Measurements from ENCODE around the gene HDAC8.
"Not testable (repeated sequence)": the region's sequence is repeated elsewhere in the genome, so short reads cannot be mapped to it uniquely, and the experiment has no call there.

The HDAC8 gene

DNA sequence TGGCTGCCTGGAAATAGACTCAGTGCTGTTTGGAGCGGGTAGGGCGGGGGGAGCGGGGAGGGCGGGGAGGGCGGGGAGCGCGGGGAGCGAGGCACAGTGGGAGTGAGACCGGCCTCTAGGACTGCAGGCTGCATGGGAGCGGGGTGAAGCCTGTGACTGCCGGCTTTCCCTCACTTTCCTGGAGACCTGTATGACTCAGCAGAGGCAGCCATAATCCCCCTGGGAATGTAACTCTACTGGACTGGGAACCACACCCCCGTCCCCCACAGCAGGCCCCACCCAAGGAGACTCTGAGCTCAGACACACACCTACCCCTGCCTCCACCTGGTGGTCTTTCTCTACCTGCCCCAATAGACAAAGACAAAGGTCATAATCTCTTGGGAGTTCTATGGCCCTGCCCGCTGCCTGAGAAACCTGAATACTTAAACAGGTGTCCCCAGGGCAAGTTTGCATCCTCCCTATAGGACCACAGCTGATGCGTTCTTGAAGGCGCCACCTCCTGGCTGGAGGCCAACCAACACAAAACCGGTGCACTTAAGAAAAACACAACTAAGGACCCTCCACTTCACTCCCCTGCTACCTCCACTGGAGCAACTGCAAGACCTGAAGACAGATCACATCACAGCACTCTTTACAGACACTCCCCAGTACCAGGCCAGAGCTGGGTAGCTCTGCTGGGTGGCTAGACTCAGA, 18.0 kb downstream of the HDAC8 start:
- H3K4me3 Mint-ChIP-seq: no peak overlapping the region
- H3K4me1 Mint-ChIP-seq: peaks cover 9% of the 10 kb centered on the region
- H3K27ac Mint-ChIP-seq: no peak overlapping the region
- H3K36me3 Mint-ChIP-seq: peaks cover 12% of the 10 kb centered on the region
- no peaks in the 10 kb centered on the region for H3K27me3 Mint-ChIP-seq
- no peaks in the 10 kb centered on the region for H3K9me3 Mint-ChIP-seq

DNA sequence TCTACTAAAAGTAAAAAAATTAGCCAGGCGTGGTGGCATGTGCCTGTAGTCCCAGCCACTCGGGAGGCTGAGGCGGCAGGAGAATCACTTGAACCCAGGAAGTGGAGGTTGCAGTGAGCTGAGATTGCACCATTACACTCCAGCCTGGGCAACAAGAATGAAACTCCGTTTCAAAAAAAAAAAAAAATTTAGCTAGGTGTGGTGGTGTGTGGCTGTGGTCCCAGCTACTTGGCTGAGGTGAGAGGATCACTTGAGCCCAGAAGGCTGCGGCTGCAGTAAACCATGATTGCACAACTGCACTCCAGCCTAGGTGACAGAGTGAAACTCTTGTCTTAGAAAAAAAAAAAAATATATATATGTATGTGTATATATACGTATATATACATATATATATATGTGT, 20.2 kb downstream of the HDAC8 start:
- not testable (repeated sequence) for H3K27me3 Mint-ChIP-seq, H3K9me3 Mint-ChIP-seq, H3K4me1 Mint-ChIP-seq, H3K4me3 Mint-ChIP-seq, H3K27ac Mint-ChIP-seq
- peaks cover 12% of the 10 kb centered on the region for H3K36me3 Mint-ChIP-seq

DNA sequence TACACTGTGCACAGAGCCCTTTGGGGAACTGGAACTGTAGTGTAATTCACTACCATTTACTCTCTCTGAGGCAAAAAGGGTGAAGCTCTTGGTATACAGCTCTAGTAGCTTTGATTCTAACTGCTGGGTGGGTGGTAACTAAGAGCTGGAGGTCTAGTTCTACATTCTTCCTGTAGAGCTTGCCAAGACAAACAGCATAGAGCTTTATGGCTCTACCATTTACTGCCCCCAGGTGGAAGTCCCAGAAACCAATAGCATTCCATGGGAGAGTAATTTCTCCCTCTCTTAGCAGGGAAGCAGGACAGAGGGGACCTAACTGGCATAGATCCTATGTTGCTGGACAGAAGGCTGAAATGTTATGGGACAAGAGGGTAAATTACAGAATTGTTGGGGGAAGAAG, 26.7 kb downstream of the HDAC8 start:
- H3K27me3 Mint-ChIP-seq: no peaks in the 10 kb centered on the region
- H3K4me3 Mint-ChIP-seq: no peak overlapping the region
- peaks cover 23% of the 10 kb centered on the region for H3K36me3 Mint-ChIP-seq

DNA sequence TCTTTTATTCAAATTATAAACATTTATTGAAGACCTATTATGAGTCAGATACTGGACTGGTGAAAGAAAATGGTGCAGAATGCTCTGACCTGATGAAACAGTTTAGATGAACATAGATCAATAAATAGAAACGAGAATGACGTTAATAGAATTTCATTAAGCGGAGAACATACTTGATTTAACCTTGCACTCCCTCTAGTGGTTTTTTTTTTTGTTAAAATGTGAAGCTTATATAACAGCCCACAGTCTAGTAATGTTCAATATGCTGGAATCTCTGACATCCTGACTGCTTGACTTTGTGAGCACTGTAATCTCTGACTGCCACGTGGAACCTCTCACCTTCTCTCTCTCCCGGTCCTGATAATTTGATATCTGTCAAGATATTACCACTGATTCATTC, 32.3 kb downstream of the HDAC8 start:
- Mint-ChIP-seq H3K27ac (no peak overlapping the region), H3K4me3 (no peak overlapping the region), H3K27me3 (no peaks in the 10 kb centered on the region), H3K4me1 (no peaks in the 10 kb centered on the region), H3K9me3 (no peaks in the 10 kb centered on the region), H3K36me3 (peaks cover 13% of the 10 kb centered on the region)

More for the DNA sequence above, 26.7 kb downstream of the HDAC8 start:
- Mint-ChIP-seq H3K27ac (no peak overlapping the region), H3K9me3 (no peaks in the 10 kb centered on the region), H3K4me1 (peaks cover 4% of the 10 kb centered on the region)

DNA sequence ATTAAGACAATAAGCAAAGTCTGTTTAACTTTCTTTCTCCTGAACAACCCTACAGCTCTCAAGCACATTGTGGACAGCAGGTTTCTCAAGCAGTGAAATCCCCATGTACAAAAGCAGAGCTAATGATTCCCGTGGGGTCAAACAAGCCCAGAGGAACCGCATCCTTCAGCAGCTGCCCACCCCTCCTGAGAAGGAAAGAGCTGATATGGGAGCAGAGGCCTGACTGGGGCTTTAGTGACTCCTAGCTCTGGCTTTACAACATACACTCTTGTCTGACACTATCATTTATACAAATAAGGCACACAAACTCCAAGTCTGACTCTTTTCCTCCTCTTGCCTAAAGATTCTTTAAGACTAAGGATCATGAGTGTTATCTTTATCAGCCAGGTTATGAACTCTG, 32.8 kb downstream of the HDAC8 start:
- no peaks in the 10 kb centered on the region for H3K9me3 Mint-ChIP-seq
- no peaks in the 10 kb centered on the region for H3K27me3 Mint-ChIP-seq
- H3K36me3 Mint-ChIP-seq: peaks cover 13% of the 10 kb centered on the region
- no peak overlapping the region for H3K27ac Mint-ChIP-seq
- no peaks in the 10 kb centered on the region for H3K4me1 Mint-ChIP-seq
- H3K4me3 Mint-ChIP-seq: no peak overlapping the region

DNA sequence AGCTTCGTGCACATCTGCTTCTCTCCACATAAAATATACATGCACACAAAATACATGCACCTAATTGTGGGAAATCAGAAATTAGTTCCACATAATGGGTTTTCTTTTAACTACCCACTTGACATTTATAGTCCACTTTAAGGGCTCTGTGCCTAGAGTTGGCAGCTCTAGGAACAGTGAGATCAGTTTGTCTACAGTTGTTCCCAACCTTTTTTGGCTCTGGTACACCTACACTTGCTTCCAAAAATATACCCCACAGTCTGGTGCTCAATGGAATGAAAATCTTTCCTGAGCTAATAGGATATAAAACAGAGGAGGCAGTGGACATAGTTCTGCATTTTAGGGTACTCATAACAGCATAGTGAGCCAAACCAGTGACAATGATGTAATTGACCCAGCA, 36.1 kb downstream of the HDAC8 start:
- no peaks in the 10 kb centered on the region for H3K4me1 Mint-ChIP-seq
- H3K9me3 Mint-ChIP-seq: no peaks in the 10 kb centered on the region
- H3K27me3 Mint-ChIP-seq: no peaks in the 10 kb centered on the region
- H3K36me3 Mint-ChIP-seq: peaks cover 10% of the 10 kb centered on the region
- H3K27ac Mint-ChIP-seq: no peak overlapping the region
- no peak overlapping the region for H3K4me3 Mint-ChIP-seq

DNA sequence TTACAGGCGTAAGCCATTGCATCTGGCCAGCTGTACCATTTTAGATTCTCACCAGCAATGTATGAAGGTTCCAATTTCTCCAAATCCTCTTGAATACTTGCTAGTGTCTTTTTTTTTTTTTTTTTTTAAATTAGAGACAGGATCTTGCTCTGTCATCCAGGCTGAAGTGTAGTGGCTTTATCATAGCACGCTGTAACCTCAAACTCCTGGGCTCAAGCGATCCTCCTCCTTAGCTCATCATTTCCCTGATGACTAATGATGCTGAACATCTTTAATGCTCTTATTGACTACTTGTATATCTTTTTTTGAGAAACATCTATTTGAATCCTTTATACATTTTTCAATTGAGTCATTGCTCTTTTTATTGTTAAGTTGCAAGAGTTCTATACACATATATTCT, 40.3 kb downstream of the HDAC8 start:
- H3K9me3 Mint-ChIP-seq: no peaks in the 10 kb centered on the region
- no peak overlapping the region for H3K27ac Mint-ChIP-seq
- no peak overlapping the region for H3K4me3 Mint-ChIP-seq
- no peaks in the 10 kb centered on the region for H3K27me3 Mint-ChIP-seq
- H3K4me1 Mint-ChIP-seq: no peaks in the 10 kb centered on the region
- H3K36me3 Mint-ChIP-seq: peaks cover 9% of the 10 kb centered on the region

DNA sequence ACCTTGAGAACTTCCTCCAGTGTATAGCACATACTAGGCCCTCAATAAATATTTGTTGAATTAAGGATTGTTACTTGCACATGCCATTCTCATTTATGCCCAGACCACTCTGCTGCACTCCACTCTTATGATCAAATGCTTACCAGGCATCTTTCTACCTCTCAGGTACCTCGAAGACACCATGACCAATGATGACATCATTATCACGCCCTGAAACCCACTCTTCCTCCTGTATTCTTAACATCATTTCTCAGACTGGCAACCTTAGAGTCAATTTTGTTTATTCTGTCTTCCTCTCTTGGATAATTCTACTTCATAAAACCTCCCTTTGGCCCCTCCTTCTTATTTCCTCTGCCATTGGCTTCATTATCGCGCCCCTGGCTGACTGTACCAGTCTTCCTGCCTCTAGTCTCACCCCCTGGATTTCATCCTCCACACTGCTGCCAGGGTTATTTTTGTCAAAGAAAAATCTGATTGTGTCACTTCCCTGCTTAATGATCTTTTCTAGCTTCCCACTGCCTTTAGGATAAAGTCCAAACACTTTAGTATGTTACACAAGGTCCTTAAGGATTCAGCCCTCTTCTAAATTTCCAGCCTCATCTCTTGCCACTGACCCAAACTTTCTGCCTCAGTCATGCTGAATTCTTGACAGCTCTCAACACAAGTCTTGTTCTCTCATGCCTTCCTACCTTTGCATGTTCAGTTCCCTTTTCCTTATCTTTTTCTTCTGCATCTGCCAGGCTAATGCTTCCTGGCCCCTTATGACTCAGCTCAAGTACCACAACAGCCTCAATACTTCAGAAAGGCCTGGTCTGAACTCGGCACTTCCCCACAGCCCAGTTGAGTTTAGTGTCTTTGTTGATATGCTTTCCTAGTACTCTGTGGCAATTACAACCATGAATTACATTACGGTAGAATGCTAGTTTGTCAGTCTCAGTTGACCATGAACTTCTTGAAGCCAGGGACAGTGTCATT, 45.8 kb downstream of the HDAC8 start:
- peak overlapping the region; percentile 4 for H3K27ac Mint-ChIP-seq
- peaks cover 12% of the 10 kb centered on the region for H3K4me1 Mint-ChIP-seq
- H3K4me3 Mint-ChIP-seq: no peak overlapping the region
- H3K27me3 Mint-ChIP-seq: no peaks in the 10 kb centered on the region
- peaks cover 22% of the 10 kb centered on the region for H3K36me3 Mint-ChIP-seq
- H3K9me3 Mint-ChIP-seq: no peaks in the 10 kb centered on the region

DNA sequence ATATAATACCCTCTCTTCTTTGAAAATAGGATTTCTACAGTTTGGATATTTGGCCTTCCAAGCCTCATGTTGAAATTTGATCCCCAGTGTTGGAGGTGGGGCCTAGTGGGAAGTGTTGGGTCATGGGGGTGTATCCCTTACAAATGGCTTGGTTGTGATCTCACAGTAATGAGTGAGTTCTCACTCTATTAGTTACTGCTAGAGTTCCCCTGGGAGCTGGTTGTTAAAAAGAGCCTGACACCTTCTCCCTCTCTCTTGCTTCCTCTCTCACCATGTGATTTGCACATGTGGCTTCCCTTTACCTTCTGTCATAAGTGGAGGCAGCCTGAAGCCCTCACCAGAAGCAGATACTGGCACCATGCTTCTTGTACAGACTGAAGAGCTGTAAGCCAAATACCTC, 73.9 kb downstream of the HDAC8 start:
- Mint-ChIP-seq H3K27me3 (no peaks in the 10 kb centered on the region), H3K36me3 (peaks cover 21% of the 10 kb centered on the region), H3K4me1 (no peaks in the 10 kb centered on the region), H3K4me3 (no peak overlapping the region), H3K27ac (no peak overlapping the region), H3K9me3 (no peaks in the 10 kb centered on the region)

DNA sequence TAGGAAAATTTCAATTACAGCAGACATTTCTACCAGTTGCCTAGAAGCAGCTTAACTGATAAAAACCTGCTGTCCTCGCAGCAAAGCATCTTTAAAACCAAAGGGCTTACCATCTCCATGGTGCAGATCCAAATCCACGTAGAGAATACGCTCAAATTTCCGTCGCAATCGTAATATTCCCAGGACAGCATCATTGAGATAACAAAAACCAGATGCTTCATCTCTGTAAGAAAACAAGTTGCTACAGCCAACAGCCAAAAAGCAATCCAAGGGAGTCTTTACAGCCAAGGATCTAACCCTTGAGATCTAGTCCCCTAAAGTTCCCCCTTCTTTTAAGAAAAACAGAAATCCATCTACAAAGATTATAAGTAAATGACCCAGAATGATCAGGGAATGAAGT, 77.6 kb downstream of the HDAC8 start:
- Mint-ChIP-seq H3K4me3 (no peak overlapping the region), H3K27ac (no peak overlapping the region), H3K36me3 (peaks cover 28% of the 10 kb centered on the region), H3K4me1 (peaks cover 4% of the 10 kb centered on the region), H3K9me3 (peaks cover 4% of the 10 kb centered on the region), H3K27me3 (no peaks in the 10 kb centered on the region)

DNA sequence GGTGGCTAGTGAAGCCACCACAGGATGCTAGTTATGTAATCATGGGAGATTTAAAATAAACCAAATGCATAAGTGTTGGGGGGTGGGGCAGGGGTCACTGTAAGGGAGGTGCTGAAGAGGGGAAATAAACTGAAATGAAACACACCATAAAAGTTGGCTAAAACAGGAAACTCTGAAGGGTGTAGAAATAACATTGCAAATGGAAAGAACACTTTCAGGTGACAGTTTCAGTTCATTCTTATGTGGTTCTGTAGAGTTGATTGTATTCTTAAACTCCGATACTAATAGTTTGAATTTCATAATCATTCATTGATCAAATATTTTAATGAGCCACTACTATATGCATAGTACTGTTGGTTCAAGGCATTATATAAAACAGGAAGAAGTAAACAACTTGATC, 80.1 kb downstream of the HDAC8 start:
- H3K4me1 Mint-ChIP-seq: peaks cover 4% of the 10 kb centered on the region
- no peak overlapping the region for H3K4me3 Mint-ChIP-seq
- H3K27me3 Mint-ChIP-seq: no peaks in the 10 kb centered on the region
- H3K27ac Mint-ChIP-seq: no peak overlapping the region
- H3K9me3 Mint-ChIP-seq: peaks cover 4% of the 10 kb centered on the region
- peaks cover 24% of the 10 kb centered on the region for H3K36me3 Mint-ChIP-seq

DNA sequence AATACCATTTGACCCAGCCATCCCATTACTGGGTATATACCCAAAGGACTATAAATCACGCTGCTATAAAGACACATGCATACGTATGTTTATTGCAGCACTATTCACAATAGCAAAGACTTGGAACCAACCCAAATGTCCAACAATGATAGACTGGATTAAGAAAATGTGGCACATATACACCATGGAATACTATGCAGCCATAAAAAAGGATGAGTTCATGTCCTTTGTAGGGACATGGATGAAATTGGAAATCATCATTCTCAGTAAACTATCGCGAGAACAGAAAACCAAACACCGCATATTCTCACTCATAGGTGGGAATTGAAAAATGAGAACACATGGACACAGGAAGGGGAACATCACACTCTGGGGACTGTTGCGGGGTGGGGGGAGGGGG, 82.4 kb downstream of the HDAC8 start:
- not testable (repeated sequence) for H3K27ac Mint-ChIP-seq, H3K4me3 Mint-ChIP-seq, H3K27me3 Mint-ChIP-seq, H3K9me3 Mint-ChIP-seq, H3K4me1 Mint-ChIP-seq
- H3K36me3 Mint-ChIP-seq: peaks cover 31% of the 10 kb centered on the region

DNA sequence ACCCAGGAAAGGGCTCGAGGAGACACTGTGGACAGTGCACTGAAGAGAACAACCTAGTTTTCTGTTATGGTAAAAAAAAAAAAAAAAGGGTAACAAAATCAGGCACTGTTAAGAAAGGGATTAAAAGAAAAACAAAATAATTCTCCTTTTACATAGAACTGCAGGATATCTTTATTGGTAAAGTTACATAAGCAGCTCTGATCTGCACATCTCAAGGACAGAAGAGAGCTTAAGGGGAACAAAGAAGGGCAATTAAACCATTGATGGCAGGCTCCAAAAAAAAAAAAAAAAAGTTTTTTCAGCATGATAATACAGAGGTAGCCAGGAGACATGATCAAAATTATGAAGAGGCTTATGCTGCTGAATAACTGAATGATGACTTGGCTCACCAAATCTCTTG, 85.0 kb downstream of the HDAC8 start:
- H3K36me3 Mint-ChIP-seq: peaks cover 22% of the 10 kb centered on the region
- H3K9me3 Mint-ChIP-seq: peaks cover under 1% of the 10 kb centered on the region
- no peaks in the 10 kb centered on the region for H3K27me3 Mint-ChIP-seq
- no peak overlapping the region for H3K27ac Mint-ChIP-seq
- no peak overlapping the region for H3K4me3 Mint-ChIP-seq
- peaks cover 1% of the 10 kb centered on the region for H3K4me1 Mint-ChIP-seq

DNA sequence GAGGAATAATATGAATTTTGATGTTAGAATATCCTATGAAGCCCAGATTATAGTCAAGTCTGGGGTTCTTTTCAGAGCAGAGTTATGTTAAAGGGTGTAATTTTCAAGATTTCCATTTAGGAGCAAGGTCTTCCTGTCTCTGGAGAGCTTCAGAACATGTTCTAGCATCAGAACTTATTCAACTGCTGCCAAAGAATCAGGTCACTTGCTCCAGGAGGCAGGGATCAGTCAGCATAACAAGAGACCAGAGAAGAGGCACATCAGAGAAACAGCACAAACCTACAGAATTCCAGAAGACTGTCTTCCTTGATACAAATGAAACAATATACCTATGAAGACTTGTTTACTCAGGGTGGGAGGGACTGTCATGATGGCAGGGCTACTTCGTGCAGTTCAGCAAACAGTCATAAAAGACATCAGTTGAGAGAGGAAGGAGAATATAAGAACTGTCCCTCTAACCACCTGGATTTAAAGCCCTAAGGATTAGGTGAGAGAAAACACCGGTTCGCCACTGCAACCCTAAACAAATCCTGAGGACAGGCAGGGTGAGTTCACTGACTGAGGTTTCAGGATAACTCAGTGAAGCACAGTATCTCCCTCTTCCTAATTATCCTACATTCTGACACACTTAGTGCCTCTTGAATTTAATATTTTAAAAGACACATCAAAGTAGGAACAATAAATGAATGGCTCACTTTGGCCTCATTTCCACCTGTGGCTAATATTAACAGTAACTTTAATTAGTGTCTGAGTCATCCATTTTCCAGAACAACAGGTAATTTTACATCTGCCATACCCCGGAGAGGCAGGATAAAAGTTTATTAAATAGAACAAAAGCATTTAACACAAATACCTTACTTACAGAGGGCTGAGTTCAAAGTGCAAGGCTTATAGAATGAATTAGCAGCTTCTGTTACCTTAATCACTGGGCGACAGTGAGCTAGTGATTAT, 93.0 kb downstream of the HDAC8 start:
- Mint-ChIP-seq H3K9me3 (no peaks in the 10 kb centered on the region), H3K4me3 (no peak overlapping the region), H3K27ac (no peak overlapping the region), H3K27me3 (no peaks in the 10 kb centered on the region), H3K36me3 (peaks cover 4% of the 10 kb centered on the region), H3K4me1 (no peaks in the 10 kb centered on the region)

DNA sequence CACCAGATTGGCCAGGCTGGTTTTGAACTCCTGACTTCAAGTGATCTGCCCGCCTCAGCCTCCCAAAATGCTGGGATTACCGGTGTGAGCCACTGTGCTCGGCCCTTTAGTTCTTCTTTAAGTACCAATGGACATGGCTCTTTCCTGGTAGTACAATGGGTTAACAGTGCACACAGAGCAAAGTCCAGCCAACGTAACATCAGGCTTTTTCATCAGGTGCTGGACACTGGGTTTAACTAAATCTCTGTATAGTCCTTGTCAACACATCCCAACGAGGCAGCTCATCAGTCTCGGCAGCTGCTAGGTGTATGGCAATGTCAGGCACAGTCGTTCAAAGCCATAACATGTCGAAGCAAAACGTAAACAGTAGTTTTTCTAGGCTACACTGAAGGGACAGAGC, 93.8 kb downstream of the HDAC8 start:
- Mint-ChIP-seq H3K4me1 (no peaks in the 10 kb centered on the region), H3K36me3 (peaks cover 6% of the 10 kb centered on the region), H3K27ac (no peak overlapping the region), H3K9me3 (no peaks in the 10 kb centered on the region), H3K4me3 (no peak overlapping the region), H3K27me3 (no peaks in the 10 kb centered on the region)
